ENCODE data around the gene SORCS2.

The SORCS2 gene

DNA sequence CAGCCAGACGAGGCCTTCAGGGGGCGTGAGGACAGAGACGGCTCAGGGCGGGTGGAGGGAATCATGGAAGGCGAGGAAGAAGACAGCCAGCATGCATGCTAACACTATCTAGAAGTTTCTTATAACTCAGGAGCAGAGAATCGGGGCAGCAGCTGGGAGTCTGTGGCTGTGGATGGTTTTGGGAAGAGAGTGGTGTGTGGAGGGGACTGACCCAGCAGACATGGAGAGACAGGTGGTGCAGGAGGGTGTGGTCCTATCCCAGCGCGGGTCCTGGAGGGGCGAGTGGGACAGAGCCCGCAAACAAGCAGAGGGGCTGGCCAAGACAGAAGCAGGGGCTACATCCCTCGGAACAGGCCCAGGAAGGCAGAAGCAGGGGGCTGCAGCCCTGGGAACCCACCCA lies 555.2 kb downstream of the SORCS2 start:
- no peak for DNase-seq

DNA sequence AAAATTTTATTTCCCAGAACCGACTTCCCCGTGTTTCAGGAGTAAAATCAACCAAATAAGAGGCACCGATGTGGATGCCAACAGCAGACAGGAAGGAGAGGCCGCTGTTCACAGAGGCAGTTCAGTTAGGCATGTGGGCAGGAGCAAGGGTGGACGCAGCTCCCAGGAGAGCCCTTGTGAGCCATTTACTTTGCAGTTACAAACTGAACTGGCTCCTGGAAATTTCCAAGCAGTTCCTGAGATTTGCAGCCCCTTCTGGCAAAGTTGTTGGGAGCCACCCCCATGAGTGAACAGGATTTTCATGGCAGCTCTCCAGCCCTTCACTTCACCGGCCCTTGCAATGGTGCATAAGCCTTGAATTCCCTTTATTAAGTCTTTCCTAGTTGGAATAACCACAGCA lies 558.2 kb downstream of the SORCS2 start:
- no peak for DNase-seq

DNA sequence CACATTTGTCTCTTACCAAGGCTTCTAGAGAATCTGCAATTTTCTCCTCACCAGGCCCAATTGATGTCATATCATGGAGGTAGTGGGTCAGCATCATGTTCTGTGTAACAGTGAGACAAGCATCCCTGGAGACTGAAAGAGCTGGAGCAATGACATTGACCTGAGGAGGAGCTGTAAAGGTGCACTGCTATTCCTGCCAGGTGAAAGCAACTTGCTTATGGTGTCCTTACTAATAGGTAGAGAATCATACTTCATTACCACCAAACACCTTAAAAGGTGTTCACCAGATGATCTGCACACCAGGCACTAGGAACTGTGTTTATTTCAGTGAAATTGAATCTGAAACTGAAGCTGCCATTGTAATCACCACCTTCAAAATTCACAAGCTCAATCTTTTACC lies 558.6 kb downstream of the SORCS2 start:
- DNase-seq = no peak

DNA sequence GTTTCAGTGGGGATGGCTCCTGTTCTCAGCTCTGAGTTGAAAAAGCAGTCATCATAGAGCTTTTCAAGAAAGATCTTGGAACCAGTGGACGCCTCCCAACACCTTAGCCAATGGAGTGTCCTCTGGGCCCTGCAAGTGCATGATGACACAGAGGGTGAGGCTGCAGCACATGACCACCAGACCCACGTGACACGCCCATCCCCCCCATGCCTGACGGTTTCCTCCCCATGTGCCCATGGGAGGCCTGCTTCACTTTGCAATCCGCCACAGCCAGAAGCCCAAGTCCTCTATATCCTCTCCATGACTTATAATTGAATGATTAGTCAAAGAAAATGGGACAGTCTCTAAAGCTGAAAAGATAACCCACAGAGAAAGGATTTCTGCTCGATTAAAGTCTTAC lies 560.3 kb downstream of the SORCS2 start:
- no peak for DNase-seq

DNA sequence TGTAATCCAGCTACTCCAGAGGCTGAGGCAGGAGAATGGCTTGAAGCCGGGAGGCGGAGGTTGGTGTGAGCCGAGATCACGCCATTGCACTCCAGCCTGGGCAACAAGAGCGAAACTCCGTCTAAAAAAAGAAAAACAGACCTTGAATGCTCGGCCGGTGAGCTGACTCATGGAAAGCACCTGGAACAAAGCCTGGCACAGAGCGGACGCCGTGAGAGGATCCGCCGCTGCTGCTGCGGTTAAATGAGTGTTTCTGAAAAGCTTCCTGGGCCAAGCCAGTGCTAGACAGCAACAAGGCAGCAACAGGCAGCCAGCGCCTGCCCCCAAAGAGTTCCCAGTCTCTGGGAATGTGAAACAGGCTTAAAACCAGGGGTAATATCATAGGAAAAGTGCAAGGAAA lies 560.9 kb downstream of the SORCS2 start:
- no peak for DNase-seq

DNA sequence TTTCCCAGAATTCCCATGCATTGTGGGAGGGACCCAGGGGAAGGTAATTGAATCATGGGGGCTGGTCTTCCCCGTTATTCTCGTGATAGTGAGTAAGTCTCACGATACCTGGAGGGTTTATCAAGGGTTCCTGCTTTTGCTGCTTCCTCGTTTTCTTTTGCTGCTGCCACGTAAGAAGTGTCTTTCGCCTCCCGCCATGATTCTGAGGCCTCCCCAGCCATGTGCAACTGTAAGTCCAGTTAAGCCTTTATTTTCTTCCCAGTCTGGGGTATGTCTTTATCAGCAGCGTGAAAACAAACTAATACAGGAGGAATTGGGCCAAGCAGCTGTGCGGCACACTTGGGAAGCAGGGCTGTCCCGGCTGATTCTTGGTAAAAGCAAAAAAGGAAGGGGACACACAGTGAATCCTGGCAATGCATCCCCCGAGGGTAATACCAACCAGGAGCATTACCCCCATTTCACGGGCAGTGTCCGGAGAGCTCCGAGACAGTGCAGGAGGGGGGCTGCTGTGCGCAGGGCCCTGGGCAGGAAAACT lies 561.7 kb downstream of the SORCS2 start:
- no peak for DNase-seq

DNA sequence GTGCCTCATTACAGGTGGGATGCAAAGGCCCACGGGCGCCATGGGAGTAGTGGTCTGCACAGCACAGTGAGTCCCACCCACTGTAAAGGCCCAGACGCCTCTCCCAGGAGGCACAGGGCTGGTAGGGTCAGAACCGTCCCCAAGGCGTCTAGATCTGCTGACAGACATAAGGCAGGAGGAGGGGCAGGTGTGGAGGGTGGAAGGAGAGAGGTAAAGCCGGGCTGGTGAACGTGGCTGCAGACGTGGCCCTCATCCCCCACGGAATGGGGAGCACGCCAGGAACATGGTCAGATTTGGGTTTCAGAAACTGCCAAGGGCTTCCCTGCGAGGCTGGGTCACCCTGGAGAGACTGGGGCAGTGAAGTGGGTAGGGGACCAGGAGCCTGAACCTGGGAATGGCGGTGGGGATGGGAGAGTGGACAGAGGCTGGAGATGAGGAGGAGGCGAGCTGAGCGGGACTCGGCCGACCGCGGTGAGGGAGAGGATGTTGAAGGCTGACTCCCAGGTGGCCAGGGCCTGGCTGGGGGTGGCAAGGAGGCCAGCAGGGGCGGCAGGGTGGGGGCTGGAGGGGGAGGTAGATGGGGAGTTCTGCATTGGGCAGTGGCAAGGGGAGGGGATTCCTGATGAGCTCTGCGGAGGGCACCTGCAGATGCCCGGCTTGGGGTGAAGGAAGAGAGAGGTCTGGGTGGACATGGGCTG lies 562.4 kb downstream of the SORCS2 start:
- no peak for DNase-seq

DNA sequence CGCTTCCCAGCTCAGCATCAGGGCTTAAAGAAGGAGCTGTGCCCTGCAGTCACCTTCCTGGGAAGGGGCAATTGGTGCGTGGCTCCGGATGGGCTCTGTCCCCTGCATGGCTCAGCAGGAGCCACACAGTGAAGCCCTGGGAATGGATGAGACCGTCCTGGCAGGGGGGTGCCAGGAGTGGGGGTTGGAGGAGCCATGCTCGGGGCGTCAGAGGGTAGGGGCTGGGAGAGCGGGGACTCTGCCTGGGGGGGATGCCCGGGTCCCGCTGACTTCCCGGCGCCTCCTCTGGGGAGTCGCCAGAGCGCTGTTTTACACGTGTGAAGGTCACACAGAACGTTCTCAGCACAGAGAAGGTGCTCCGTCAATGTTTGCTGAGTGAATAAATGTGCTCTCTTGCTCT lies 563.2 kb downstream of the SORCS2 start:
- DNase-seq = no peak

DNA sequence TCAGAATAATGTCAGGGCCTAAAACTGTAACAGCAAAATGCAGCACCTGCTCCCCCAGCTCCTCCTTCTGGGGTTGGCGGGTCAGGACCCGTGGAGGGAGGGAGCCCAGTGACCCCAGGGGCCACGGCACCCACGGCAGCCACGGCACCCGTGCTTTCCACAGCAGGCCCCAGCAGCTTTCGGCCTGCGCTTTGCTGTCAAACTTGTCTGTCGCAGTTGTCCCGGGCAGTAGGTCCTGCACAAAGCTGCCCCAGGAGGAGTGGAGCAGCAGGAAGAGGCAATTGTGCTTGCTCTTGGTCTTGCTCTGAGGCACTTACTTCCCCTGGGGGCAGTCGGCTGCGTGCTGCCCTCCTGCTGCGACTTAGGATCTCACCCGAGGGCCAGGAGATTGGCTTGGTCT lies 563.7 kb downstream of the SORCS2 start:
- DNase-seq = no peak

DNA sequence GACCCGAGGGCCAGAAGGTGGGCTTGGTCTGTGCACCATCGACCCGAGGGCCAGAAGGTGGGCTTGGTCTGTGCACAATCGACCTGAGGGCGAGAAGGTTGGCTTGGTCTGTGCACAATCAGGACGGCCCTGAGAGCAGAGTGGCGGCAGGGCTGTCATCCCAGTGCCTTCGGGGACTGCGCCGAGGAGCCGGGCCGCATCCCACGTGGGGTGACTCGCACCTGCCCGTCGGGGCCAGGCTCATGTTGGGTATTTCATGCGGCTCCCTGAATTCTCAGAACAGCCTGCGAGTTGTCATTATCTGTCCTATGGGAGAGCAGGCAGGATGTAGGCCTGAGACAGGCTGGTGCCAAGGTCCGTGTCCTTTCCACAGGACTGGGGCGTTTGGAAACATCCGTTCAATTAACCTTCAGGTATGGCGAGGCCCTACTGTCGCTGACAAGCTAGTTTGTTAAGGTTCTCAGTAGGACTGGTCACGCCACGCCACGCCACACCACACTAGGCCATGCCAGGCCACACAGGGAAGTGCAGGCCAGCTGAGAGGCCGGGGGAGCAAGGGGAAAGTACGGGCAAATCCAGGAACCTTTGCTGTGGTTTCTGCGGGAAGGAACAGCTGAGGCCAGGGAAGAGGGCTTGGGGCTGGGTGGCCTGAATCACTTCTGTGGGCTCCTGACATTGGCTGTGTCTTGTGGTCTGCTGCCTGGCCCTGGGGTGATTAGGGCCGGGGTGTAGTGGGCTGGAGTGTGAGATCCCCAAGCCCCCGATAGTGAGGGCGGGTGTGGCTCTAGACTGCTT lies 564.4 kb downstream of the SORCS2 start:
- DNase-seq = no peak

DNA sequence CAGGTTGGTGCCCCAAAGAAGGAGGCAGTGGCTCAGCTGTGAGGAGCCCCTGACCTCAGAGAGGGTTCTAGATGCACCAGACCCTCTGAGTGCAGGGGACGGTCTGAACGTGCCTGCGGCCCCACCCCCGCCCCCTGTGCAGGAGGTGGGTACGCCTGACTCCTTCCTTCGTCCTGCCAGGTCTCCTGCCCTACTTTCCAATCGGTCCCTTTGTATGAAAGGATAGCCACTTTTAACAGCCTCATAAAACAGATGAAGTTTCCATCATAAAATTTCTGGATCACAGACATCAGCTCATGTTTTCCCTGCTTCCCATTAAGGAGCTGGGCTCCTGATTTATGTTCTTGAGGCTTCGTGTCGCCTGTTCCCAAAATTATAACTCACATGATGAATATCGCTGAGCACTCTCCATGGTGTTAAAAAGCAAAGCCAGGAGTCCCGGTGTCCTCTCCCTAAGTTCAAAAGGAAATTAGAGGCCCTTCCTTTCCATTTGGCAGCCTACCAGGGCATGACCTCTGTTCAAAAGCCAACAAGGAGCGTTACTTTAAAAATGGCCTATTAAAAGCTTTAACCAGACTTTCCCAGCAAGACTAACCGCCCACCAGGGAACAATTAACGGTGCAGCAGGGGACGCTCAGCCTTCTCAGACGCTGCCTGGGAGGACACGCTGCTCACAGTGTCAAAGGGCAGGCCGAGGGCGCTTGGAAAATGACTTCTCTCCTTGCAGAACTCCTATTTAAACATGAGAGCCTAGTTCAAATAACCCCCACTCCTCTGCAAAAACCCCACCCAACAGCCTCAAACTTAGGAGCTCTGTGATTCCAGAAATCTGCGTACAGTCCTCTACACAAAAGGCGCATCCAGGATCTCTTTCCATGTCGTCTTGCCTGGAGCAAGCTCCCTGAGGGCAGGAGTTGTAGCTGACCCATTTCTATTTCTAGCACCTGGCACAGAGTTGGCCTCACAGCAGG lies 565.4 kb downstream of the SORCS2 start:
- no peak for DNase-seq

DNA sequence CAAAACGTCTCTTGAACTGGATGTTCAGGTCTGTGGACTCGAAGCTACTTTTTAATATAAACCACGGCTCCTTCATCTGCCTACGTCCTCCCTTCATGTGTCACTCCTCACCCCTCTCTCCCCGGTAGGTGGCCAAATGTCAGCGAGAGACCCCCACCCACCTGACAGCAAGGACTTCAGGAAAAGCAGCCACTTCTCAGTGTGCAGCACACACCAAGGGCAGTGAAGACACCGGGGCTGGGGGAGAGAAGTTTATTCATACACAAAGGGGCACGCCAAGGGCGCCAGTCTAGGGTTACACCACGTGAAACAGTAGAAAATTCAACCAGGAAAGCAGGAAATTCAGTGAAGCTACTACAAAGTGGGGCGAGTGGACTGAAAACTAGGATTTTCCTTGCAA lies 566.1 kb downstream of the SORCS2 start:
- no peak for DNase-seq

DNA sequence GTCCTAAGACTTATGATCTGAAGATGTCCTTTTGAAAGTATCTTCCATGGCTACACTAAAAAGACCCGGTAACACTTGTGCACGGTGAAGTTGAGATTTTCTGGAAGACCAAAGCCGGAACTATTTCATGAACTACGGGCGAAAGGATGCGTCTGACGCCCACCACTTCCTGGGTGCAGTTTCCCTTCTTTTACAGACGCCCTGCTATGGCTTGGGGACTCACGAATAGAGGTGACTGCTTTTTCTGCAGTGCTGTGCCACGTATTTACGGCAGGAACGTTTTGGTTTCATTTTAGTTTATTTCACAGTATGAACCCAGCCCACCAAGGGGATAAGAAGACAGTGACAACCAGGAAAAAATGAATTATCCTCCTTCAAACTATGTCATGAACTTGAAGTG lies 566.9 kb downstream of the SORCS2 start:
- DNase-seq = no peak

DNA sequence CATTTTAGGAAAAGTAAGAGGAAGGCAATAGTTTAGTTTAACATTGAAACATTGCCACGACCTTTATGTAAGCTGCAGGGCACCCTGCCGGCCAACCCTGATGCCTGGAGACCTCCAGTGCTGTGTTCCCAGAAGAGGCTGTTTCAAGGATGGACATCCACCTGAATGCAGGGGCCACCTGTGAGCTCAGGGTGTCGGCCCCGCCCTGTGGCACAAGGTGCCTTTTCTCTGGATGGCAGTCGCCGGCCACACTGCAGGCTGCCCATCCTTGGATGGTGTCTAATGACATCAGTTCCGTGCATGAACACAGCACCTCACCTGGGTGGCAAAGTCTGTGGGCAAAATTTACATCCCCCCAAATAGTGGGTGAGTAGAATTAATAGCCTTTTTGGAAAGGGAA lies 567.3 kb downstream of the SORCS2 start:
- DNase-seq = no peak

DNA sequence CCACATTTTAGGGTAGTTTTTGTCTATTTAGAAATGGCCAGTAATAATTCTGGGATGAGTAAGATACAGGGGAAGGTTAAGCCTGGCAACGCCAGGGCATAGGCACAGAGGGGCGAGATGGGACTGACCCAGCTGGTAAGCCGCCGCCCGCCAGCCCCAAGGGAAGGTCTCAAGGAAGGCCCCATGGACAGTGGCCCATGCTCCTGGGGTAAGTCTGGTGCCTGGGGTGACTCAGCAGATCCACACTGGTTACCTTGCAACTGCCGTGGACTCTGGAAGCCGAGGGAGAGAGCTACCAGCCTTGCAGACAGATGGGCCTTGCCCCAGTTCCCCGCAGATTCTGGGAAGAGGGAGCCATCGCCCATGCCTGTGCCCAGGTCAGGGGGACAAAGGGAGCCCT lies 567.9 kb downstream of the SORCS2 start:
- DNase-seq = no peak

DNA sequence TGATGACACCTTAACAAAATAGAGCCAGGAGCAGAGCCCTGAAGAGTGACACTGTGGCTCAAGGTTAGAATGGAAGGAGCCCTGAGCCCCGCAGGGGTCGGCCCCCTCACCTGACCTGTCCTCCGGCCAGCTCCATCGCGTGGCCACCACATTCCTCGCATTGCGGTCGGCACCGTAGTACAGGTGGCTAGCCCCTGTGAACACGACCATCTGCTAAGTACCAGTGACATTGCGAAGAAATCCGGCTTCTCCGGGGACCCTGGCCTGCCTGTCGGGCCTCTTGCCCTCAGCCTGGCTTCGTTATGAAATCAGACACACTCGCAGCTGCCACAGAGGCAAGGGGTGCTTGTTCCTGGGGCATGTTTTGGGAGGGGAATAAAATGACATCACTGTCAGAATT lies 568.4 kb downstream of the SORCS2 start:
- DNase-seq = no peak

DNA sequence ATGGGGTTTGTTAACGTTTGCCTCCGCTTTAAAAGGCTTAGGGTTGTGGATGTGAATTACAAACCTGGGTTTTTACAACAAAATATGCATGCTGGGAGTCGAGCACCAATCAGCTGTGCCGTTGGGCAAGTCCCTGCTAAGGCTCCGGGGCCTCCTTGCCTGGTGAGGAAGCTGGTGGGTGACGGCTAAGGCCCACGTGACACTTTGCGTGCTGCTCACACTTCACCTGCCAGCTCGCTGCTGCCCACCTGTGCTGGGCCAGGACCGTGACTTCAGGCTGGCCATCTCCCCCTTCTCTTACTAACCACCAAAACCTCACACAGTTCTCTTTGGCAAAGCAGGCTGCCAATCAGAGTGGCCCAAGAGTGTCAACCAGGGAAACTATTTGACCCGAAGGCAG lies 569.0 kb downstream of the SORCS2 start:
- DNase-seq = no peak

DNA sequence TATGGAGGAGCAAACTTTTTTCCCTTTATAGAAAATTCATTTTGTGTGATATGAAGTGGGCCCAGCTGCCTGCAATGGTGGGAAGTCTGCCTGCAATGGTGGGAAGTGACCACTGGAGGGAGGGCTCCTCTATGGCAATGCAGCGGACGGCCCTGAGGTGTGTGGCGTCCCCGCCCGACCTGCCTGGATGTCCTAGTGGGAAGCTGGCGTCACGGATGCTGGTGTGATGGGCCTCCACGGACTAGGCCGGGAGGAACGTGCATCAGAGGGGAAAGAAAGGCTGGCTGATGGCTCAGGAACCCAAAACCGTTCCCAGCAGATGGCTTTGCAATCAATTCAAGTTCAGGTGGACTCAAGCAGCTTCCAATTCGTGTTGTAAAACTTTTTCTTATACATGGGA lies 569.4 kb downstream of the SORCS2 start:
- DNase-seq = no peak

DNA sequence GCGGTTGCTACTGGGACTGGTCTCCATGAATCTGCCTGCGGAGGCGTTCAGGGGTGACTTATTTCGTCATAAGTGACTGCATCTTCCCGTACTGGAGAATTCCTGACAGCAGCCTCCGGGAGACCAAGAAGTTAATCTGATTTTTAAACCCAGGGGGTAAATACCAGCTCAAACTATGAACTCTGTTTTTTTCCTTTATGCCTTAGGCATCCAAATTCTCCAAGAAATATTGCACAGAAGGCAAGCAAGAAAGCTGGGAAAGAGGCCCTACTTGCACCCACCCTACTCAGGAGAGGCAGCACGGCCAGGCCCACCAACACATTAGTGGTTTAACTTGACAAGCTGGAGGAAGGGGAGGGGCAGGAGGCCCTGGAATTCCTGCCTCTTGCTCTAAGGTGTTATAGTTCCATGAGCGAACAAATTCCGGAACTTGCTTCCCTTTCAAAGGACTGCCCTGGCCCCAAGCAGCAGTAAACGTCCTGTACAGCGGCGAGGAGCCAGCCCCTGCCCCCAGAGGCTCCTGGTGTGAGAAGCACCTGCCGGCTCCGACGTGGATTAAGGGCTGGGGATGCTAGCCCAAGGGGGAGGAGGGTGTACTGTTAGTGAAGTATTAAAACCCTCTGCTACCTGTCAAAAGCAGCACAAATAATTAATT lies 570.2 kb downstream of the SORCS2 start:
- DNase-seq = no peak

DNA sequence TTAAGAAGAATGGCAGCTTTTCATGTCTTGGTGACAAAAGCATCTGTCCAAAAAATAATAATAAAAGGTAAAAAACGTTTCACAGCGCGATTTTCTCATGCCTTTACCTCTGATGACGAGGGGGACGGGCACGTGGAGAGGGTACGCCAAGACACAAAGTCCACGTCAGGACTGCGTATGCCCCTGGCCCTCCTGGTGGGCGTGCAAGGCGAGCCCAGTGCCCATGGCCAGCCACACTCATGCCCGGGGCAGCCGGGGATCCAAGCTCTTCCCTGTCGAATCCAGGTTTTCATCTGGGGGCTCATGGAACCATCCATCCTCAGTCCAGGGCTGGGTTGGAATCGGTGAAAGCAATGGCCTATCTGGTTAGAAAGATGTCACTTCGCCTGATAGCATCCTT lies 570.8 kb downstream of the SORCS2 start:
- no peak for DNase-seq

DNA sequence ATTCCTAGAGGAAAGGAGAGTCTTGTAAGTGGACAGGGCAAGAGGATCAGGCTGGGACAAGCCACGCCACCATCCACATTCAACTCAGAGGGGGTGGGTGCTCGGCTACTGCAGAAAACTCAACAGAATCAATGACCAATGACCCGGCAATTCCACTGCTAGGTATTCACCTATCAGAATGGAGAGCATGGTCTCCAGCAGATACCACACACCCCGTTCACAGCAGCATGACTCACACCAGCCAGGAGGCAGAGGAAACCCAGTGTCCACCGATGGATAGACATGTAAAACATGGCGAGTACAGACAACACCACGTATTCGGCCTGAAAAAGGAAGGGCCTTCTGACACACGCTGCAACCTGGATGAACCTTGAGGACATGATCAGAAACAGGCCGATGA lies 571.5 kb downstream of the SORCS2 start:
- no peak for DNase-seq

DNA sequence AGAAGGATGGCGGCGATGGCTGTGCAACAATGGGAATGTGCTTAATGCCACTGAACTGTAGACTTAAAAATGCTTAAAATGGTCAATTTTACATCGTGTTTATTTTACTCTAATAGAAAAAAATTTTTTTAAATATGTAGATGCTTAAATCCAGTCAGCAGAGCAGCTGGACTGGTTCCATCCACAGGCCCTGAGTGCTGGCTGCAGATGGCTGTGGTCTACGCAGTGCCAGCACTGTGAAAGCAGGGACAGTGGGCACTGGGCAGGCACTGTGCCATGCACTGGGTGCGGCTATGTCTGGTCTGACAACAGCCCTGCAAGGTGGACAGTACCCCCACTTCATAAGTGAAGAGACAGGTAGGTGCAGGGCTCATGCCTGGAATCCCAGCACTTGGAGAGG lies 572.1 kb downstream of the SORCS2 start:
- no peak for DNase-seq

DNA sequence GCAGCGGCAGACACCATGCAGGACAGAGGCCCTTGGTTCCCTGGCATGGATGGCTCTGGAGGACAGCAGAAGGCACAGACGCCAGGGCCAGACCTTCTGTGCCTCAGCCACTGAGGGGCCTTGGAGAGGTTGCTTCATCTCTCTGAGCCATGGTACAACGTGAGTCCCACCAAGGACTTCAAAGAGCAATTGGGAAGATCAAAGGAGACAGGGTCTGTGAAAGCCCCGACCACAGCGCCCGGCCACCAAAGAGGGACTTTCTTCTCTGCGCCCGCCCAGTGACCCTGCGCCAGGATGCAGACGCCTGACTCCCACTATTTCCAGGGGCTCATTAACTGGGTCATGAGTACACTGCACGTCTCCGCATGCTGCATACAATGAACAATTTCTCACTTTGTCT lies 573.3 kb downstream of the SORCS2 start:
- DNase-seq = no peak

Measured in NCI-H2081 treated with DMSO at 0.1 percent for 48 hours (cell line).